Stimulated activated CD8-positive, alpha-beta memory T cell treated with anti-CD3 and anti-CD28 coated beads, Interleukin-4, amount 100 ng/mL, for 24 hours (primary cell): ENCODE results near the gene LZTS3.
"Not testable (repeated sequence)": the region's sequence is repeated elsewhere in the genome, so short reads cannot be mapped to it uniquely, and the experiment has no call there.

Experiments
- DNase-seq: peaks from one replicate; pipeline ENCODE4 v3.0.0-alpha.2; 2020; ENCODE audit warnings: low read depth

The LZTS3 gene

GRCh38 chr20:3135507-3136070 is 37.8 kb downstream of the LZTS3 start:
- DNase-seq, result no peak

- no peak for DNase-seq
These were observed 39.2 kb downstream of the LZTS3 start for GRCh38 chr20:3134151-3134550.

DNA sequence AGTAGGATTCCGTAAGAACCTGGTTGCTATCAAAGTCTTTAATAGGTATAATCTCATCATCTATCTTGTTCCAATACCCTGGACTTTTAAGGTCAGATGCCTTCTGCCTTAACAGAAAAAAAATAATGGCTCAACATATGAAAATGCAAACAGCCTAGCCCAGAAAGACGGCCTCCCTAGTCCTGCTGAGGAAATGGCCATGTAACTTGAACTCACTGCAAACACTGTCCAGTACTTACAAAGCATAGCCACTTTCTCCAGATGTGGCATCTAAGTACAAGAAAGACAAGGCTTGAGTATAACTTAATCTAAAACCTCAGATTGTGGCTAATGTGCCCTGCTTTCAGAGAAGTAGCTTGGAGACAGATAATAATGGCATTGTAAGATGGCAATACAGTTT is 40.2 kb downstream of the LZTS3 start:
- DNase-seq, result no peak

DNA sequence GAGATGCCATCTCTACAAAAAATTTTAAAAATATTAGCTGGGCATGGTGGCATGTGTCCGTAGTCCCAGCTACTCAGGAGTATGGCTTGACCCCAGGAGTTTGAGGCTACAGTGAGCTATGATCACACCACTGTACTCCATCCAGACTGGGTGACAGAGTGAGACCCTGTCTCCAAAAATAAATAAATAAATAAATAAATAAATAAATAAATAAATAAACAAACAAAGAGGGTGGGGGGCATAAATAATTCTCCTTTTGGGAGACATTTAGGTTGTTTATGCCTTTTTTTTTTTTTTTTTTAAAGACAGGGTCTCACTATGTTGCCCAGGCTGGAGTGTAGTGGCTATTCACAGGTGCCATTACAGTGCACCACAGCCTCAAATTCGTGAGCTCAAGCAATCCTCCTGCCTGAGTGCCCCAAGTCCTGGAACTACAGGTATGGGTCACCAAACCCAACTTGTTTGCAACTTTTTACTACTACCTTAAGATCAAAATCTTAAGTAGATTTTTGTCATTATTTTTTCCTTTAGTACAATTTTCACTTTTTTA is 43.2 kb downstream of the LZTS3 start:
- no peak for DNase-seq

DNA sequence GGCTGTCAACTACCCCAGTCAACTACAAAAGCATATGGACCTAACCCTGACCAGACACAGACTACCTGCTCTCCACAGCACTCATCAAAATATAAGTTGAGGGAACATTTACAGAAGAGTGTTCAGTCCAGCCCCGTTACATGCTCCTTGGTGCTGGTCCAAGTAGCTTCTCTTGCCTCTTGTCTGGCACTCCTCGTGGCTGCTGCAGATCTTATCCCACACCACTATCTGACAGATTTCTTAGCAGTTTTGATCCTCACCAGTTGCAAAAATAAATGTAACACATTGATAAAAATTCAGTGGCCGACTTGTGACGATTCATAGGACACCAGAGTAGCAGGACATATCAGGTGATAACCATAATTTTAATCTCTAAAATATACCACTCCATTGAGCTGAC is 44.3 kb downstream of the LZTS3 start:
- no peak for DNase-seq

- DNase-seq, result no peak
These were observed 44.9 kb downstream of the LZTS3 start for GRCh38 chr20:3128275-3128984.

DNA sequence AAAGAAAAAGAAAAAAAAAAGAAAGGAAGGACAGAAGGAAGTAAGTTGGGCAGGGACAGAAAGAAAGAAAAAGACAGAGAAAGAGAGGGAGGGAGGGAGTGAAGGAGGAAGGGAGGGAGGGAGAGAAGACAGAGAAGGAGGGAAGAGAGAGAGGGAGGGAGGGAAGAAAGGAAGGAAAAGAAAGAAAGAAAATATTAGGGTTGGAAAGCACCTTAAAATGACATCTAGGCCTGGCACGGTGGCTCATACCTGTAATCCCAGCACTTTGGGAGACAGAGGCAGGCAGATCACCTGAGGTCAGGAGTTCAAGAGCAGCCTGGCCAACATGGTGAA is 46.9 kb downstream of the LZTS3 start:
- no peak for DNase-seq

DNA sequence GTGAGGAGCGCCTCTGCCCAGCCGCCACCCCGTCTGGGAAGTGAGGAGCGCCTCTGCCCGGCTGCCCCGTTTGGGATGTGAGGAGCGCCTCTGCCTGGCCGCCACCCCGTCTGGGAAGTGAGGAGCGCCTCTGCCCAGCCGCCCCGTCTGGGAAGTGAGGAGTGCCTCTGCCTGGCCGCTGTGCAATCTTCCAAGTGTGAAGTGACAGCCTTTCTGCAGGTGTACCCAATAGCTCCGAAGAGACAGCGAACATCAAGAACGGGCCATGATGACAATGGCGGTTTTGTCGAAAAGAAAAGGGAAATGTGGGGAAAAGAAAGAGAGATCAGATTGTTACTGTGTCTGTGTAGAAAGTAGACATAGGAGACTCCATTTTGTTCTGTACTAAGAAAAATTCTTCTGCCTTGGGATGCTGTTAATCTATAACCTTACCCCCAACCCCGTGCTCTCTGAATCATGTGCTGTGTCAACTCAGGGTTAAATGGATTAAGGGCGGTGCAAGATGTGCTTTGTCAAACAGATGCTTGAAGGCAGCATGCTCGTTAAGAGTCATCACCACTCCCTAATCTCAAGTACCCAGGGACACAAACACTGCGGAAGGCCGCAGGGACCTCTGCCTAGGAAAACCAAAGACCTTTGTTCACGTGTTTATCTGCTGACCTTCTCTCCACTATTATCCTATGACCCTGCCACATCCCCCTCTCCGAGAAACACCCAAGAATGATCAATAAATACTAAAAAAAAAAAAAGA is 47.4 kb downstream of the LZTS3 start:
- DNase-seq, result not testable (repeated sequence)

DNA sequence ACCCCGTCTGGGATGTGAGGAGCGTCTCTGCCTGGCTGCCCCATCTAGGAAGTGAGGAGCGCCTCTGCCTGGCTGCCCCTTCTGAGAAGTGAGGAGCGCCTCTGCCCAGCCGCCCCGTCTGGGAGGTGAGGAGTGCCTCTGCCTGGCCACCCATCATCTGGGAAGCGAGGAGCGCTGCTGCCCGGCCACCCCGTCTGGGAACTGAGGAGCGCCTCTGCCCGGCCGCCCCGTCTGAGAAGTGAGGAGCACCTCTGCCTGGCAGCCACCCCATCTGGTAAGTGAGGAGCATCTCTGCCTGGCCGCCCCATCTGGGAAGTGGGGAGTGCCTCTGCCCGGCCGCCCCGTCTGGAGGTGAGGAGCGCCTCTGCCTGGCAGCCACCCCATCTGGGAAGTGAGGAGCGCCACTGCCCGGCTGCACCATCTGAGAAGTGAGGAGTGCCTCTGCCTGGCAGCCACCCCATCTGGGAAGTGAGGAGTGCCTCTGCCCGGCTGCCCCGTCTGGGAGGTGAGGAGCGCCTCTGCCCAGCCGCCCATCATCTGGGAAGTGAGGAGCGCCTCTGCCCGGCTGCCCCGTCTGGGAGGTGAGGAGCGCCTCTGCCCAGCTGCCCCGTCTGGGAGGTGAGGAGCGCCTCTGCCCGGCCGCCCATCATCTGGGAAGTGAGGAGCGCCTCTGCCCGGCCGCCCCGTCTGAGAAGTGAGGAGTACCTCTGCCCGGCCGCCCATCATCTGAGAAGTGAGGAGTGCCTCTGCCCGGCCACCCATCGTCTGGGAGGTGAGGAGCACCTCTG is 48.4 kb downstream of the LZTS3 start:
- not testable (repeated sequence) for DNase-seq

- DNase-seq, result not testable (repeated sequence)
These were observed 49.2 kb downstream of the LZTS3 start for GRCh38 chr20:3124163-3124562.

GRCh38 chr20:3123542-3123941 is 49.8 kb downstream of the LZTS3 start:
- no peak for DNase-seq

DNA sequence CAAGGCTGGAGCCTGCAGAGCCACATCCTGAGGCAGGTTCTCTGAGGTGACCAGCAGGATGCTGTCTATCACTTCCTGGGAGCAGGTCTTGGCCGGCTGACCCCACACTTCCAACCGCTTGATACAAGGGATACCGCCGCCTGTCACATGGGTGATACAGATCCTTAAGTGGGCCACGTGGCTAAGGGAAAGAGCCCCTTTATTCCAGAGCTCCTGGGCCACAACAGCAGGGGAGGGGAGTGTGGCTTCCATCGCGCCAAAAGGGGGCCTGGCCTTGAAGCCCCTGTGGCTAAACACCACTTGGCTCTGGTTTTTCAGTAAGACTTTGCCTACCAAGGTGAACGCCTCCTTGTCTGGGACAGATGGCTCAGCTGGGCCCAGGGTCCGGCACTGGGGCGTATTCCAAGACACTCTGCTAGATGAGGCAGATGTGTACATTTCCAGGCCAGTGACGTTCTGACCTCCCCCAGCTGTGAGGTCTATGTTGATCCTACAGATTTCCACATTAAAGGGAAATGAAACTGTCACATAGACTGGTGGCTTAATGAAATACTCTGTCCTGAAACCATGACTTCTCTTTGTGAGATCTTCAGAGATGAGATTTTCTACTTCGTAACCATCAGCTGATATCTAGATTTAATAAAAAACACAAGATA is 51.3 kb downstream of the LZTS3 start:
- DNase-seq, result no peak

GRCh38 chr20:3121271-3121911 is 52.0 kb downstream of the LZTS3 start:
- DNase-seq, result no peak

DNA sequence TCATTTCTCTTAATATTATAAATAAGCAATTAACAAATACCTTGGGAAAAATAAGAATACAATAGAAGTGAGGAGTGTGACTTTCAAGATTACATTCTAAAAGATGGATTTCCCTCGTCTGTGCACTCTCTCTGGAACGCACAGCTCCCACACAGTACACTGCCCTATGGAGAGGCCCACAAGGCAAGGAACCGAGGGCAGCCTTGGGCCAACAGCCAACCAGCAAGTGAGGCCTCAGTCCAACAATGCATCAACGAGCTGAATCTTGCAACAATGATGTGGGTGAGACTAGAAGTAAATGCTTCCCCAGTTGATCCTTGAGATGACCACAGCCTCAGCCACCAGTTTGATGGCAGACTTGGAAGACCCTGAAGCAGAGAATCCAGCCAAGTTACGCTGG is 54.3 kb downstream of the LZTS3 start:
- no peak for DNase-seq

- not testable (repeated sequence) for DNase-seq
These were observed 55.4 kb downstream of the LZTS3 start for GRCh38 chr20:3117839-3118379.

- no peak for DNase-seq
These were observed 57.0 kb downstream of the LZTS3 start for GRCh38 chr20:3116341-3116740.

DNA sequence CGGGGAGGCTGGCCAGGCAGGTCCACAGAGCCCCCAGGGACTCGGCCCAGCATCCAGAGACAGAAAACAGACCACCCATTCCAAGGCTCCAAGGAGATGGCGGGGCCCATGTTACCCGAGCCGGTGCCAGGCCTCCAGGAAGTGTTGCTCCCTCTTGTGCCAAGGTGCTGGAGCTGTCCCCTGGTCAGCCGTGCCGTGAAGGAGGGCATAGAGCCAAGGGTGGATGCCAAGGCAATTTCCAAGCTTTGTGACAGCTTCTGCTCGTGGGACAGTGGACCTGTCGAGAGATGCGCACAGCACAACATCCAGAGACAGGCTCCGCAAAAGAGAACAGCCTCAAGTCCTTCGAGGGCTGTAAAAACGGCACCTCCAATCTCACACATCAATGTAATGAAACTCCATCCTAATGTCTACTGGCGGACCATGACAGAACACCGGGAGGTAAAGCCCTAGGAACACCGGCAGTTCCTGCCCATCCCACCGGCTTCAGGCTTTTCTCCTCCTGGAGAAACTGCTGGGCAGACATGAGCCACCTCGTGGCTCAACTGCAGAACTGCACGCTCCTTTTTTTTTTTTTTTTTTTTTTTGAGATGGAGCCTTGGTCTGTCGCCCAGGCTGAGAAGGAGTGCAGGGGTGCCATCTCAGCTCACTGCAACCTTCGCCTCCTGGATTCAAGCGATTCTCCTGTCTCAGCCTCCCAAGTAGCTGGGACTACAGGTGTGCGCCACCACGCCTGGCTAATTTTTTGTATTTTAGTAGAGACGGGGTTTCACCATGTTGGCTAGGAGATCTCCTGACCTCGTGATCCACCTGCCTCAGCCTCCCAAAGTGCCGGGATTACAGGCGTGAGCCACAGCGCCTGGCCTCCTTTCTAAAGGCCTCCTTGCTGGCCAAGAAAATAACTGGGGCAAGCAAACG is 57.9 kb downstream of the LZTS3 start:
- DNase-seq, result no peak
